Activated CD4-positive, alpha-beta T cell treated with anti-CD3 and anti-CD28 coated beads for 1 hour (primary cell): ENCODE results near the gene NEU1.
"Not testable (repeated sequence)": the region's sequence is repeated elsewhere in the genome, so short reads cannot be mapped to it uniquely, and the experiment has no call there.

ENCODE experiments used
- DNase-seq: peaks from one replicate; pipeline ENCODE4 v3.0.0-alpha.2; 2020

The NEU1 gene

GRCh38 chr6:31862344-31863235, at the start of gene NEU1:
Gene NEU1 (minus strand): TSS chr6:31862821. CDS start chr6:31862776, 45 bp downstream.
- peak; percentile 99 for DNase-seq

DNA sequence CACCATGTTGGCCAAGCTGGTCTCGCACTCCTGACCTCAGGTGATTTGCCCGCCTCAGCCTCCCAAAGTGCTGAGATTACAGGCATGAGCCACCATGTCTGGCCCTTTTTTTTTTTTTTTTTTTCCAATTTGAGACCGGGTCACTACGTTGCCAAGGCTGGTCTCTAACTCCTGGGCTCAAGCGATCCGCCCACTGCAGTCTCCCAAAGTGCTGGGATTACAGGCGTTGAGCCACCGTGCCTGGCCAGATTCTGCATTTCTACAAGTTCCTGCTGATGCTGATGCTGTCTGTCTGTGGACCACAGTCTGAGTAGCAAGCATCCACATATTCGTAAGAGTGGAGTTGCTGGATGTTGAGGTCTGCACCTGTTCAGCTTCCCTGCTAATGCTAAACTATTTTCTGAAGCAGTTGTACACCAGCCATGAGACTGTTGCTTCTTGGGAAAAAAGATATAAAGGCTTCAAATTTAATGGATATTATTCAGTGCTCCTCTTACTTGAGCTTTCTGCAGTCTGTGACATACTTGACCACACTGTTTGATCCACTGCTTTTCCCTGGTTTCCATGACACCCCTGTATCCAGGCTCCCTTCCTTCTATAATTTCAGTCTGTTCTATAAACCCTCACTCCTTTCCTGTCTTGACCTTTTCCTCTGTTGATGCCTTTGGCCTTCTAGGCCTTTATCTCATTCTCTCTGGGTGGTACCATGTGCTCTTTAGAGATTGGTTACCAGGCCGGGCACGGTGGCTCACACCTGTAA, 49.4 kb upstream of the NEU1 start:
- no peak for DNase-seq

DNA sequence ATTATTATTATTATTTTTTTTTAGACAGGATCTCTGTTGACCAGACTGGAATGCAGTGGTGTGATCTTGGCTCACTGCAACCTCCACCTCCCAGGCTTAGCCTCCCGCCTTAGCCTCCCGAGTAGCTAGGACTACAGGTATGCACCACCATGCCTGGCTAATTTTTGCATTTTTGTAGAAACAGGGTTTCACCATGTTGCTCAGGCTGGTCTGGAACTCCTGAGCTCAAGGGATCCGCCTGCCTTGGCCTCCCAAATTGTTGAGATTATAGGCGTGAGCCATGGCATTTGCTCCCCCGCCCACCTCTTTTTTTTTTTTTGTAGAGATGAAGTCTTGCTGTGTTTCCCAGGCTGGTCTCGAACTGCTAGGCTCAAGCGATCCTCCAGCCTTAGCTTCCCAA, 46.7 kb upstream of the NEU1 start:
- DNase-seq = not testable (repeated sequence)

GRCh38 chr6:31908791-31909190, 46.2 kb upstream of the NEU1 start:
- no peak for DNase-seq

DNA sequence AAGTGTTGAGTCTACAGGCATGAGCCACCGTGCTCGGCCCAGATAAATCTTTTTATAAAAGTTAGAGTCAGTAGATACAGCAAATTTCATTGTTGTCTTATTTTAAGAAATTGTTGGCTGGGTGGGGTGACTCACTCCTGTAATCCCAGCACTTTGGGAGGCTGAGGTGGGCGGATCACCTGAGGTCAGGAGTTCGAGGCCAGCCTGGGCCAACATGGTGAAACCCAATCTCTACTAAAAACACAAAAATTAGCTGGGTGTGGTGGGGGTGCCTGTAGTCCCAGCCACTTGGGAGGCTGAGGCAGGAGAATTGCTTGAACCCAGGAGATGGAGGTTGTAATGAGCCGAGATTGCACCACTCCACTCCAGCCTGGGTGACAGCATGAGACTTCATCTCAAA, 45.6 kb upstream of the NEU1 start:
- DNase-seq = not testable (repeated sequence)

- DNase-seq = no peak
Measured at GRCh38 chr6:31907158-31907813, 44.7 kb upstream of the NEU1 start.

GRCh38 chr6:31906727-31907126, 44.1 kb upstream of the NEU1 start:
- DNase-seq = not testable (repeated sequence)

- DNase-seq = no peak
Measured at GRCh38 chr6:31906122-31906521, 43.5 kb upstream of the NEU1 start.

GRCh38 chr6:31905041-31905440, 42.4 kb upstream of the NEU1 start:
- DNase-seq = no peak

- no peak for DNase-seq
Measured at GRCh38 chr6:31903957-31904356, 41.3 kb upstream of the NEU1 start.

DNA sequence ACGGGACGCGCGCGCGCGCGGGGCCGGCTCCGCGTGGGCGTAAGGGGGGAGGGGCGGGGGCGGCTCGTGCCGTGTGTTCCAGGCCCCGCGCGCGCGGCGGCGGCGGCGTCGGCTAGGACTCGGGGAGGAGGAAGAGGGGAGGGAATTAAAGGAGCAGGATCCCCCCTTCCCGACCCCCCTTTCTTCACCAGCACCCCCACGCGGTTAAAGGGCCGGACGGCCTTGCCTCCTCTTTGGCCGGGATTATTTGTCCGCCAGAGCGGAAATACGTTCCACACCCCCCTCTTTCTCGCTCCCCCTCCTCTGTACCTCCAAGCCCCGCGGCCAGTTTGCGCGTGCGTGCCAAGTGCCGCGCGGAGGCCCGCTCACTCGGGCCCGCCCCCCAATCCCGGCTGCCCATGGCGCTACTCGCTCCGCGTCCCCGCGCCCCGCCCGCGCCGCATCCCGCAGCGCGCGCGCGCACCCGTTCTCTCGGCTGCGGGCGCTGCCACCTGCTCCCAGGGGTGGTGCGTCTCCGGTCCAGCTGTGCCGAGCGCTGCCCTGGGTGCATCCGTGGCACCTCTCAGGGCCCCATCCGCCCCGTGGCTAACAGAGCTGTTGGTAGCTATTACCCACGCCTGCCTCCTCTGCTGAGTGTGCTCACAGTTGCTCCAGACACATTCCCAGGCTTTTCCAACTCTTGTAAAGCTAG, 39.5 kb upstream of the NEU1 start, which contains the start of gene ZBTB12:
ZBTB12 (minus strand) TSS at position 134 of the 691 bp plus-strand sequence. CDS start 781 bp downstream, outside the sequence.
- DNase-seq = peak; percentile 76

GRCh38 chr6:31901415-31901952, 38.9 kb upstream of the NEU1 start:
- no peak for DNase-seq

GRCh38 chr6:31900917-31901414, 38.3 kb upstream of the NEU1 start:
- DNase-seq = no peak

- DNase-seq = no peak
Measured at GRCh38 chr6:31899882-31900722, 37.5 kb upstream of the NEU1 start.

- no peak for DNase-seq
Measured at GRCh38 chr6:31899215-31899614, 36.6 kb upstream of the NEU1 start.

GRCh38 chr6:31898383-31899011, 35.9 kb upstream of the NEU1 start:
- DNase-seq = no peak

- peak; percentile 74 for DNase-seq
Measured at GRCh38 chr6:31897612-31898382, 35.2 kb upstream of the NEU1 start, which contains the start of gene EHMT2. Gene EHMT2 (minus strand): TSS chr6:31897698. CDS start chr6:31897677, 21 bp downstream.

DNA sequence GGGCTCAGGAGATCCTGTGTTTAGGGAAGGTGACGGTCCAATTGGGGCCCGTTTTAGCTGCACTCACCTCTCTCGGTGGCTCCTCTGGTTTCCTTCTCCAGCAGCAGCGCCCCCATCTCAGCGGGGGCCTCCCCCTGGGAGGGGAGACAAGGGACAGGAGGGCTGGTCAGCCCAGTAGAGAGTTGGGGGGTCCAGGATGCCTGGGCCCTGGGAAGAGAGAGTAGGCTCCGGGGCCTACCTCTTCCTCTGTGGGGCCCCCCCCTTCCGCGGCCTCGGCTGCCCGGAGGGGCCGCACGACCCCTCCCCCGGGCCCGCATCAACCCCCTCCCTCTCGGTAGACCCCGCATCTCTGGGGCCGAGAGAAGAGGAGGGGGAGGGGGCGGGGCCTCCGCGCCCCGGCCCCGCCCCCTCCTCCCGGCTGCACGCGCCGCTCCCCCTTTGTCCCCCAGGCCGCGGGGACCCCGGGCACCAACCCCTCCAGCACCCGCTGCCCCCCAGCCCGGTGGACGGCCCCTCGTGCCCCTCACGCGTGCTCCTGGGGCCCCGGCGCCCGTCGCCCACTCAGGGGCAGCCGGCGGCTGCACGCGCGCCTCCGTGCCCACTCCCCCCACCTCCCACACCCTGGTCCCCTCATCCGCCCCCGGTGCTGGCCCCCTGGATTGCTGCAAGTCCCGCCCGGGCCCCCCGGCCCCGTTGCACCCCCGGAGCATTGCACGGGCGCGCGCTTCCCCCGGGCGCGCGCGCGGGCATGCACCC, 34.4 kb upstream of the NEU1 start:
- peak; percentile 12 for DNase-seq

DNA sequence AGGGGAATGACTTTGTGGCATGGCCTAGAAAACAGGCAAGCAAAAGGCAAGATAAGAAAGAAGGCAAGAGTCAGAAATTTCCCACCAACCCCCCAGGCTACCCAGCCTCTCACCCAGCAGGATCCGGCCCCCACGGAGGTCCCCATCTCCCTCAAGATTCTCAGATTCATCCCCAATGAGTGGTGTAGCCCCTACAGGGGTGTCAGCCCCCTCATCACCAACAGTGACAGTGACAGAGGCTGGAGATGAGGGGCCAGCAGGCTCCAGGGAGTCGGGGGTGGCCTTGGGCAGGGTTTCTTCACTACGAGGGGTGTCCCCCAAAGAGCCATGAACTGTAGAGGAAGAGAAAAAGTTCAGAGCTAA, 33.9 kb upstream of the NEU1 start:
- no peak for DNase-seq
